HEK293T (cell line): Measurements from ENCODE around the gene DSP.

Experiments
- CTCF ChIA-PET: fragments of 350-600 bp; formaldehyde crosslinking; extraction: SDS; loops from one replicate; lab custom pipeline; 2021; ENCODE audit warnings: antibody characterized with exemption, inconsistent platforms; lab: Yijun Ruan, JAX
- POLR2A ChIA-PET: fragments of 350-600 bp; formaldehyde crosslinking; extraction: SDS; loops from one replicate; lab custom pipeline; 2020; ENCODE audit warnings: antibody characterized with exemption, inconsistent platforms; lab: Yijun Ruan, JAX
- DNase-seq: peaks from one replicate; pipeline ENCODE4 v3.0.0; 2012; ENCODE audit warnings: mixed read lengths; ENCODE audit errors: extremely low spot score
- ARNT ChIP-seq: fragments of 450-650 bp; IDR thresholded peaks from 2 replicates; pipeline ENCODE4 v1.6.1; 2017; ENCODE audit warnings: mild to moderate bottlenecking
- BHLHE40 ChIP-seq: fragments of 450-650 bp; IDR thresholded peaks from 2 replicates; pipeline ENCODE4 v1.6.1; 2016; ENCODE audit warnings: mild to moderate bottlenecking, moderate library complexity, borderline replicate concordance
- CTBP1 ChIP-seq: fragments of 450-650 bp; IDR thresholded peaks from 2 replicates; pipeline ENCODE4 v1.6.1; 2016; ENCODE audit warnings: borderline replicate concordance
- ELF4 ChIP-seq: fragments of 450-650 bp; IDR thresholded peaks from 2 replicates; pipeline ENCODE4 v1.6.1; 2017; ENCODE audit warnings: antibody characterized with exemption
- FOXA1 ChIP-seq: fragments of 450-650 bp; IDR thresholded peaks from 2 replicates; pipeline ENCODE4 v1.6.1; 2016; ENCODE audit warnings: mild to moderate bottlenecking
- FOXK2 ChIP-seq: fragments of 450-650 bp; IDR thresholded peaks from 2 replicates; pipeline ENCODE4 v1.6.1; 2016; ENCODE audit warnings: mild to moderate bottlenecking
- FOXM1 ChIP-seq: fragments of 450-650 bp; IDR thresholded peaks from 2 replicates; pipeline ENCODE4 v1.6.1; 2017; ENCODE audit warnings: mild to moderate bottlenecking, borderline replicate concordance
- HDGF ChIP-seq: fragments of 450-650 bp; IDR thresholded peaks from 2 replicates; pipeline ENCODE4 v1.6.1; 2017; ENCODE audit warnings: antibody characterized with exemption, borderline replicate concordance
- L3MBTL2 ChIP-seq: fragments of 450-650 bp; conservative IDR thresholded peaks from 2 replicates; pipeline ENCODE4 v1.6.1; 2016; ENCODE audit warnings: mild to moderate bottlenecking
- LEF1 ChIP-seq: fragments of 450-650 bp; IDR thresholded peaks from 2 replicates; pipeline ENCODE4 v1.6.1; 2017; ENCODE audit warnings: mild to moderate bottlenecking, borderline replicate concordance
- NFRKB ChIP-seq: fragments of 450-650 bp; IDR thresholded peaks from 2 replicates; pipeline ENCODE4 v1.6.1; 2016; ENCODE audit warnings: mild to moderate bottlenecking, moderate library complexity
- SP1 ChIP-seq: fragments of 450-650 bp; IDR thresholded peaks from 2 replicates; pipeline ENCODE4 v1.6.1; 2017
- SUZ12 ChIP-seq: fragments of 450-650 bp; IDR thresholded peaks from 2 replicates; pipeline ENCODE4 v1.6.1; 2016; ENCODE audit warnings: mild to moderate bottlenecking
- TARDBP ChIP-seq: fragments of 450-650 bp; IDR thresholded peaks from 2 replicates; pipeline ENCODE4 v1.6.1; 2016
- ZNF384 ChIP-seq: fragments of 450-650 bp; IDR thresholded peaks from 2 replicates; pipeline ENCODE4 v1.6.1; 2016
- TF ChIP-seq, protein P1 (sequence below): fragments of 450-650 bp; IDR thresholded peaks from 2 replicates; pipeline ENCODE4 v1.6.1; 2016

The DSP gene

DNA sequence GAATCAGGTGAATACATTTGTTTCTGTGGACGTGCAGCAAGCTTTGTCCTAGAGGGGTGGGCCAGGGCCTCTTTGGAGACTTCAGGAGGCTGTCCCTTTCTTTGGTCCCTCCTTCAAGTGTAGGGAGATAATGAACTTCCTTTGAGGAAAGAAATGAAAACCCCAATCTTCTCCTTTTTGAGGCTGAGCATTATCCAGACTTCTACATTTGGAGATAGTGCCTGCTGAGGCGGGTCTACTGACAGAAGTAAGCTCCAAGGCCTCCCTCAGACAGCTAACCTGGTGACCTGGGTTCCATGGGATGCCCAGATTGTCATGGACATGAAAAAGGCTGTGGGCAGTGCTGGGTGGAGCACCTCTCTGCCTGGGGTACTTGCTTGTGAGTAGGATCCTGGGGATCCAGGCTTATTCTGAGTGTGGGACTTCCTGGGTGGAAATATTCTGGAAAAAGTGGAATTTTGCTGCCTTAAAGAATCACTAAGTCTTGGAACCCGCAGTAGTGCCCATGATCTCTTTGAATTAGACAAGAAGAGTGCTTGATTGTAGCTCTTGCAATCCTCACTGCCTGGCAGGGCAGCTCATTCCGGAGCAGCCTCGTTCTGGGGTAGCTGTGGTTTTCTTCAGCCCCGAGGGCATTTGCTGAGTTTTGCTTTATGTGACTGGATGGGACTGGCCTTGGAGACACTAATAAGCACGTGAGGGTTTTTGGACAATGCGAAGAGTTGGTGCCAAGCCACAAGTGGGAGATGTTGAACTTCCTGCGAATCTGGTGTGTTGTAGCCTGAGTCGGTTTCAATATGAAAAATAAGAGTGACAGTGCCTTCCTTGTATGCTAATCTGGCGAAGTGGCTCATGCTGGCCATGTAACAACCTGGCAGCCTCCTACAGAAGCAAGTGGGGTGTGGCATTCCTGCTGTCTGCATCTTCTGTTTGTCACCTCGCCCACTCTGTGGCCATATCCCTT, 76.6 kb downstream of the DSP start:
- CTCF ChIA-PET = interaction anchor here (0.5 kb wide), 1 partner anchor 299 kb away, joined by 4 read pairs; no protein-coding TSS in a partner anchor
- TF ChIP-seq SUZ12 (no peak), CTBP1 (no peak), HDGF (no peak), ZNF384 (no peak), FOXA1 (no peak), FOXM1 (no peak), NFRKB (no peak), ELF4 (no peak), SP1 (no peak), LEF1 (no peak), ARNT (no peak), FOXK2 (no peak), L3MBTL2 (no peak), BHLHE40 (no peak), TARDBP (no peak)
- TF ChIP-seq, protein P1, sequence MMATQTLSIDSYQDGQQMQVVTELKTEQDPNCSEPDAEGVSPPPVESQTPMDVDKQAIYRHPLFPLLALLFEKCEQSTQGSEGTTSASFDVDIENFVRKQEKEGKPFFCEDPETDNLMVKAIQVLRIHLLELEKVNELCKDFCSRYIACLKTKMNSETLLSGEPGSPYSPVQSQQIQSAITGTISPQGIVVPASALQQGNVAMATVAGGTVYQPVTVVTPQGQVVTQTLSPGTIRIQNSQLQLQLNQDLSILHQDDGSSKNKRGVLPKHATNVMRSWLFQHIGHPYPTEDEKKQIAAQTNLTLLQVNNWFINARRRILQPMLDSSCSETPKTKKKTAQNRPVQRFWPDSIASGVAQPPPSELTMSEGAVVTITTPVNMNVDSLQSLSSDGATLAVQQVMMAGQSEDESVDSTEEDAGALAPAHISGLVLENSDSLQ = no peak
- POLR2A ChIA-PET = interaction anchor here (1.1 to 1.4 kb wide), 2 partner anchors 28 to 228 kb away, joined by 3 read pairs; partner anchors contain the start of genes CAGE1, RIOK1 and SNRNP48
- DNase-seq = no peak

DNA sequence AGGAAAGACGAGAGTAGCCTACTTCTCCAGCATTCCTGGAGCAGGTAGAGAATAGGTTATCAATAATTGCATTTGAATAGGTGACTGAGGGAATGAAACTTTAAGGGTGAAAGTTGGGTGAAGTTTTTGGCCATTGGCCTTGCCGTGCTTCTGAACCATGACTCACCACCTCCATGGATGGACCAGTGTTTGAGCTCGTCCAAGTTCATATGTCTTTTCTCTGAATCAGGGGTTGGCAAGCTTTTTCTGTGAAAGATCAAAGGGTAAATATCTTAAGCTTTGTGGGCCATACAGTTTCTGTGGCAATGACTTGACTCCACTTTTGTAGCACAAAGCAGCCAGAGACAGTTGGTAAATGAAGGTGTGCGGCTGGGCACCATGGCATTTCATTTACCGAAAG, 80.3 kb downstream of the DSP start:
- CTCF ChIA-PET = no interaction called here
- DNase-seq = no peak
- POLR2A ChIA-PET = no interaction called here
- no peak for TF ChIP-seq NFRKB
- no peak for TF ChIP-seq FOXK2
- TF ChIP-seq CTBP1 = no peak
- TF ChIP-seq L3MBTL2 = no peak
- no peak for TF ChIP-seq SP1
- TF ChIP-seq, protein P1 = no peak
- no peak for TF ChIP-seq BHLHE40
- no peak for TF ChIP-seq LEF1
- no peak for TF ChIP-seq SUZ12
- TF ChIP-seq TARDBP = no peak
- TF ChIP-seq ARNT = no peak
- no peak for TF ChIP-seq ELF4
- no peak for TF ChIP-seq FOXM1
- no peak for TF ChIP-seq FOXA1
- no peak for TF ChIP-seq HDGF
- no peak for TF ChIP-seq ZNF384

DNA sequence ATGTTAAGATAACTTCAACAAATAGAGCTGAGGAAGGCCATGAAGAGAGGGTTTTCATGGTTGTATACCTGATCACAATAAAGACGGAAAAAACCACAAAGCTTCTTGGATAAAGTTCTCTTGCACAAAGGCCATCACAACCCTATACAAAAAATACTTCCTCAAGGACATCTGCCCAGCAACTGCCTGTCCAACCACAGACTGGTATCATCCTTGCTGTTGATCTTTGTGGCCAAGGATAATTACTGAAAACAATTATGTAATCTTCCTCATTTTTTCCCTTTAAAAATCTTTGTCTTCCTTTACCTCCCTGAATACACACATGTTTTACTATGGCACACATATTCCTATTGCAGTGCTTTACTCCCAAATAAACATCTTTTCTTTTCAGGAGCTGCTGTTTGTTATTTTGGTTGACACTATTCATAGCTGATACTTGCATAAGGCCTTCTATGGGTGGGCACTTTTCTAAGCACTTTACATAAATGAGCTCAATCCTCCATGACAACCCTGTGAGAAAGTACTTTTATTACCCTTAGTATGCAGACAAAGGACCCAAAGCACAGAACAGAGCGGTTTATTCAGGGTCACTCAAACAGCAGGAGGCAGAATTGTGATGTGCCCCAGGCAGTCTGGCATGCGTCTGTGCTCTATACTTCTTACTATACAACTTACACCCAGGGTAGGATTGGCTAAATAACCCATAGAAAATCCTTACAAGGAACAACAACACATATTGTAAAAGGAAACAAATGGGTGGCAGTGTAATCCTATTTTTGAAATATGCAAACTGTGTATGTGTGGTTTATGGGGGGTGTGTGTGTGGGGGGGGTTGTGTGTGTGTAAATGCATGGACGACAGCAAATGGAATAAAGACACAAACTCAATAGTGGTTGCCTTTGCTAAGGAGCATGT, 83.6 kb downstream of the DSP start:
- POLR2A ChIA-PET = no interaction called here
- TF ChIP-seq HDGF (no peak), LEF1 (no peak), TARDBP (no peak), ELF4 (no peak)
- TF ChIP-seq, protein P1 = peak; percentile 75
- DNase-seq = peak; percentile 39
- CTCF ChIA-PET = interaction anchor here (0.6 to 1.0 kb wide), 4 partner anchors 68 to 901 kb away, joined by 3 to 4 read pairs (median 4); no protein-coding TSS in a partner anchor

DNA sequence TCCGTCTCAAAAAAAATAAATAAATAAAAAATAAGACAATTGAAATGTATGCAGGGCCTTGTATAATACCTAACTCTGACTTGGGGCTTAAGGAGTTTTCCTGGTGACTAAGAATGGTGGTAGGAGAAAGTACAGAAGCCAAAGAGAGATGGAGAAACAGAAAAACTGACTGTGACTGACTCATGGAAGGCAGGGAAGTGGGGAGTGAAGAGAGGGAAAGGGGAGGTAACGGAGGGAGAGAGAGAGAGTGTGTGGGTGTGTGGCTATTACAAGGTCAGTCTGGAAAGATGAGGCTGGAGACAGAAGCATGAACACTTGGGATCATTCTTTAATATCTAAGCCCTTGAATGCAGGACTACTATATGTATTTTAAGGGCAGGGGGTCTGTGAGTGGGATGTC, 87.0 kb downstream of the DSP start:
- DNase-seq = no peak
- no peak for TF ChIP-seq ELF4
- TF ChIP-seq FOXA1 = no peak
- no peak for TF ChIP-seq FOXK2
- no peak for TF ChIP-seq CTBP1
- TF ChIP-seq ARNT = no peak
- no peak for TF ChIP-seq LEF1
- TF ChIP-seq L3MBTL2 = no peak
- TF ChIP-seq FOXM1 = no peak
- no peak for TF ChIP-seq HDGF
- POLR2A ChIA-PET = no interaction called here
- CTCF ChIA-PET = no interaction called here

DNA sequence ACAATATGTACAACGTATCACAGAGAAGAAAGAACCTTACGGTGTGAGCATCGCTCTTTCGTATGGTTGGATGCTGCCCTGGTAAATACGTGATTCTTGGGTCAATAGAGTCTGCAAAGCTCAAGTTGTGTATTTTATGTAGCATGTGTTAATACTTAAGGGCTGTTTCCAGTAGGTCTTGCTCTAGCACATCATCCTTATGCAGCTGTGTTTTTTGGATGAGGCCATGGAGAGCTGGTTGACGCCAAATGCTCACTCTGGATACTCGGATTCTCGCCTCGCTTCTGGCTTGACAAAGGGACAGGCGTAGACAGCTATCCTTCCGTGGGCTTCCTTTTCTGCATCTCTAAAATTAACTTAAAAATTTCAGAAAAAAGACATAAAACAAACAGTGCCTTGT, 87.4 kb downstream of the DSP start:
- ChIA-PET POLR2A (no interaction called here), CTCF (no interaction called here)
- TF ChIP-seq FOXK2 (no peak), SP1 (no peak), NFRKB (no peak), ARNT (no peak), LEF1 (no peak), HDGF (no peak), CTBP1 (no peak), L3MBTL2 (no peak), ZNF384 (no peak)
- DNase-seq = no peak
